ENCODE data around the gene CDCA8.

DNA sequence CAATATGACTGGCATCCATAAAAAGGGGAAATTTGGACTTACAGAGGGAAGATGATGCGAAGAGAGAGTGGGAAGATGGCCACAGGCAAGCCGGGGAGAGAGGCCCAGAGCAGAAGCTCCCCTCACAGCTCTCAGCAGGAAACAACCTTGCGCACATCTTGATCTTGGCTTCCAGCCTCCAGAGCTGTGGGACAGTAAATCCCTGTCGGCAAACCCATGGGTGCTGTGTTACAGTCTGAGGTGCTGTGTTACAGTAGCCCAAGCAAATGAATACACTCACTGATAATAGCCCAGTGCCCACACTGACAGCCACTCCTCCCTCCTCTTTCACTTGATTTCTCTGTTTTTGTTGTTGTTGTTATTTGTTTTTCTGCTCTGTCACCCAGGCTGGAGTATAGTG is 22.4 kb downstream of the CDCA8 start:
- TF ChIP-seq, protein P1, sequence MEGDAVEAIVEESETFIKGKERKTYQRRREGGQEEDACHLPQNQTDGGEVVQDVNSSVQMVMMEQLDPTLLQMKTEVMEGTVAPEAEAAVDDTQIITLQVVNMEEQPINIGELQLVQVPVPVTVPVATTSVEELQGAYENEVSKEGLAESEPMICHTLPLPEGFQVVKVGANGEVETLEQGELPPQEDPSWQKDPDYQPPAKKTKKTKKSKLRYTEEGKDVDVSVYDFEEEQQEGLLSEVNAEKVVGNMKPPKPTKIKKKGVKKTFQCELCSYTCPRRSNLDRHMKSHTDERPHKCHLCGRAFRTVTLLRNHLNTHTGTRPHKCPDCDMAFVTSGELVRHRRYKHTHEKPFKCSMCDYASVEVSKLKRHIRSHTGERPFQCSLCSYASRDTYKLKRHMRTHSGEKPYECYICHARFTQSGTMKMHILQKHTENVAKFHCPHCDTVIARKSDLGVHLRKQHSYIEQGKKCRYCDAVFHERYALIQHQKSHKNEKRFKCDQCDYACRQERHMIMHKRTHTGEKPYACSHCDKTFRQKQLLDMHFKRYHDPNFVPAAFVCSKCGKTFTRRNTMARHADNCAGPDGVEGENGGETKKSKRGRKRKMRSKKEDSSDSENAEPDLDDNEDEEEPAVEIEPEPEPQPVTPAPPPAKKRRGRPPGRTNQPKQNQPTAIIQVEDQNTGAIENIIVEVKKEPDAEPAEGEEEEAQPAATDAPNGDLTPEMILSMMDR (optimal IDR thresholded peaks at IDR 0.05 in 1 of 3, IDR thresholded peaks at IDR 0.05 in 1 of 3, conservative IDR thresholded peaks at IDR 0.05 in 1 of 3; ENCODE audit: extremely low read depth in 1 of 3, insufficient read depth in 2 of 3, low read length in 3 of 3), result no peak
- no peak for TF ChIP-seq EZH2 (IDR thresholded peaks at IDR 0.05; ENCODE audit: low read length)

All from keratinocyte (primary cell).